Liver (tissue), 9 donors: ENCODE results near the gene AMBRA1. TPM values are rescaled to one million over a fixed set of nuclear protein-coding genes. Genes with fewer than 3 reads are reported as not detected.

ENCODE experiments used
- DNase-seq: peaks from one replicate; pipeline ENCODE4 v3.0.0-alpha.2; 2017; ENCODE audit warnings: low spot score
- H3K27ac ChIP-seq, 2 donors: one replicate each; pipeline ENCODE4 v1.7.0; 2013; ENCODE audit warnings: inconsistent platforms in 2 of 2, low read length in 2 of 2, control low read depth in 1 of 2, low read depth in 1 of 2, mild to moderate bottlenecking in 1 of 2
- H3K27me3 ChIP-seq, 4 donors: one replicate each; pipeline versions ENCODE4 v1.6.1 to v1.7.0; 2013; ENCODE audit warnings: low read length in 3 of 4, inconsistent platforms in 1 of 4, mild to moderate bottlenecking in 1 of 4, moderate library complexity in 1 of 4; ENCODE audit not compliant: control insufficient read depth in 4 of 4, insufficient read depth in 4 of 4
- H3K36me3 ChIP-seq, 4 donors: one replicate each; pipeline versions ENCODE4 v1.6.1 to v1.7.0; 2013; ENCODE audit warnings: low read length in 3 of 4, mild to moderate bottlenecking in 3 of 4, low read depth in 1 of 4, moderate library complexity in 1 of 4; ENCODE audit not compliant: control insufficient read depth in 4 of 4, insufficient read depth in 3 of 4
- H3K4me1 ChIP-seq, 4 donors: one replicate each; pipeline versions ENCODE4 v1.6.1 to v1.7.0; 2013; ENCODE audit warnings: low read length in 3 of 4, mild to moderate bottlenecking in 3 of 4, moderate library complexity in 1 of 4; ENCODE audit not compliant: control insufficient read depth in 4 of 4, insufficient read depth in 4 of 4
- H3K4me3 ChIP-seq, 3 donors: one replicate each; pipeline versions ENCODE4 v1.6.1 to v1.7.0; 2013; ENCODE audit warnings: low read length in 3 of 3, control low read depth in 1 of 3, low read depth in 1 of 3, mild to moderate bottlenecking in 1 of 3
- H3K9ac ChIP-seq, 2 donors: one replicate each; pipeline ENCODE4 v1.7.0; 2013; ENCODE audit warnings: low read length in 2 of 2, mild to moderate bottlenecking in 2 of 2, moderate library complexity in 2 of 2, control low read depth in 1 of 2, low read depth in 1 of 2
- H3K9me3 ChIP-seq, 4 donors: one replicate each; pipeline versions ENCODE4 v1.6.1 to v1.7.0; 2013; ENCODE audit warnings: low read length in 3 of 4; ENCODE audit not compliant: control insufficient read depth in 4 of 4
- ATF3 ChIP-seq: IDR thresholded peaks from 2 replicates; pipeline ENCODE4 v1.6.1; 2016; ENCODE audit warnings: antibody characterized with exemption
- CTCF ChIP-seq: fragments of 150-350 bp; IDR thresholded peaks from 2 replicates; pipeline ENCODE4 v1.5.1; 2017; ENCODE audit warnings: improper control_type of control experiment, low read depth, low read length; ENCODE audit not compliant: missing input control
- EGR1 ChIP-seq, 2 donors: IDR thresholded peaks; 2 replicates each; pipeline ENCODE4 v1.6.1; 2016 to 2018; ENCODE audit warnings: antibody characterized with exemption in 2 of 2, low read depth in 2 of 2
- FOXA1 ChIP-seq: IDR thresholded peaks from 2 replicates; pipeline ENCODE4 v1.6.1; 2016; ENCODE audit warnings: antibody characterized with exemption
- FOXA2 ChIP-seq: IDR thresholded peaks from 2 replicates; pipeline ENCODE4 v1.6.1; 2016; ENCODE audit warnings: antibody characterized with exemption
- GABPA ChIP-seq, 2 donors: IDR thresholded peaks in 1 of 2; conservative IDR thresholded peaks in 1 of 2; 2 replicates each; pipeline ENCODE4 v1.6.1; 2016; ENCODE audit warnings: antibody characterized with exemption in 2 of 2, mild to moderate bottlenecking in 1 of 2, moderate library complexity in 1 of 2
- HNF4A ChIP-seq, 2 donors: conservative IDR thresholded peaks; 2 replicates each; pipeline ENCODE4 v1.6.1; 2016; ENCODE audit warnings: antibody characterized with exemption in 2 of 2, mild to moderate bottlenecking in 2 of 2
- HNF4G ChIP-seq: IDR thresholded peaks from 2 replicates; pipeline ENCODE4 v1.6.1; 2016; ENCODE audit warnings: antibody characterized with exemption
- JUND ChIP-seq, 2 donors: IDR thresholded peaks; 2 replicates each; pipeline ENCODE4 v1.6.1; 2016; ENCODE audit warnings: antibody characterized with exemption in 2 of 2
- MAX ChIP-seq: IDR thresholded peaks from 2 replicates; pipeline ENCODE4 v1.6.1; 2016; ENCODE audit warnings: antibody characterized with exemption
- NR2F2 ChIP-seq: IDR thresholded peaks from 2 replicates; pipeline ENCODE4 v1.6.1; 2016; ENCODE audit warnings: antibody characterized with exemption
- RAD21 ChIP-seq, 2 donors: IDR thresholded peaks; 2 replicates each; pipeline ENCODE4 v1.6.1; 2016; ENCODE audit warnings: antibody characterized with exemption in 2 of 2, mild to moderate bottlenecking in 2 of 2
- RXRA ChIP-seq, 2 donors: IDR thresholded peaks; 2 replicates each; pipeline ENCODE4 v1.6.1; 2017 to 2018; ENCODE audit warnings: antibody characterized with exemption in 2 of 2, mild to moderate bottlenecking in 1 of 2
- SP1 ChIP-seq: IDR thresholded peaks from 2 replicates; pipeline ENCODE4 v1.6.1; 2018; ENCODE audit warnings: antibody characterized with exemption, mild to moderate bottlenecking
- TAF1 ChIP-seq: conservative IDR thresholded peaks from 2 replicates; pipeline ENCODE4 v1.6.1; 2016; ENCODE audit warnings: antibody characterized with exemption, mild to moderate bottlenecking
- YY1 ChIP-seq: IDR thresholded peaks from 2 replicates; pipeline ENCODE4 v1.6.1; 2016; ENCODE audit warnings: antibody characterized with exemption, mild to moderate bottlenecking
- WGBS: extraction: QIAGEN DNeasy Blood & Tissue Kit; methylation state at CpG from one replicate; pipeline ENCODE4 v1.1.7; 2013; 5-methylcytosine and 5-hydroxymethylcytosine counted together
- polyA plus RNA-seq, 2 donors: library from polyadenylated mRNA; stranded (reverse) in 1 of 2; unstranded in 1 of 2; fragments of 200-250 nt in 1 of 2; fragments of >200 nt in 1 of 2; fragmentation: Nextera tagmentation in 1 of 2; extraction: Ambion mirVana in 1 of 2; gene quantifications; one replicate each; pipeline versions ENCODE4 v1.2.1 to v1.2.3, GENCODE V29; 2013 to 2015
- total RNA-seq, 2 donors: library from RNA; depleted of rRNA; stranded (reverse); fragments of >200 nt; gene quantifications; one replicate each; pipeline ENCODE4 v1.2.3, GENCODE V29; 2014
- TF ChIP-seq, protein P1 (sequence below): IDR thresholded peaks from 2 replicates; pipeline ENCODE4 v1.6.1; 2016; ENCODE audit warnings: antibody characterized with exemption, mild to moderate bottlenecking
- TF ChIP-seq, protein P2 (sequence below): IDR thresholded peaks from 2 replicates; pipeline ENCODE4 v1.6.1; 2016; ENCODE audit warnings: antibody characterized with exemption
- donor health status: healthy.
- donor health status: healthy.
- donor health status: healthy.
- donor health status: healthy.
- donor health status: healthy.

AMBRA1 gene
- total and polyA plus RNA-seq, 4 donors, result 3.7 to 25.7 (median 15.1) TPM

- peaks cover 1 to 47% (median 34%) of the 10 kb centered on the region in 4 donors for H3K4me1 ChIP-seq
- no peak overlapping the region for H3K4me3 ChIP-seq
- no peak overlapping the region for H3K27ac ChIP-seq
- 97% methylated on average over 1 of the region's 1 CpG for WGBS
- TF ChIP-seq MAX, result no peak
- no peak for TF ChIP-seq GABPA (IDR thresholded peaks at IDR 0.05 in 1 of 2, conservative IDR thresholded peaks at IDR 0.05 in 1 of 2)
- no peak for TF ChIP-seq ATF3
- no peak for TF ChIP-seq YY1
- no peak for TF ChIP-seq HNF4G
- no peak for TF ChIP-seq NR2F2
- H3K9ac ChIP-seq, result no peak overlapping the region
- peaks cover 0 to 2% (median 0%) of the 10 kb centered on the region in 4 donors for H3K36me3 ChIP-seq
- no peaks in the 10 kb centered on the region for H3K27me3 ChIP-seq
- H3K9me3 ChIP-seq, result no peaks in the 10 kb centered on the region
- no peak for DNase-seq
Measured at GRCh38 chr11:46514370-46514769, 79.5 kb downstream of the AMBRA1 start.

- no peak overlapping the region for H3K27ac ChIP-seq
- H3K4me3 ChIP-seq, result no peak overlapping the region
- H3K36me3 ChIP-seq, result peaks cover 0 to 2% (median 0%) of the 10 kb centered on the region in 4 donors
- H3K9ac ChIP-seq, result no peak overlapping the region
- TF ChIP-seq RXRA (IDR thresholded peaks at IDR 0.05), result no peak
- no peak for TF ChIP-seq ATF3
- TF ChIP-seq FOXA2, result no peak
- no peak for TF ChIP-seq EGR1 (IDR thresholded peaks at IDR 0.05; ENCODE audit: low read depth in 2 of 2)
- TF ChIP-seq JUND (IDR thresholded peaks at IDR 0.05), result no peak
- no peak for TF ChIP-seq MAX
- TF ChIP-seq NR2F2, result no peak
- no peak for TF ChIP-seq RAD21 (IDR thresholded peaks at IDR 0.05)
- TF ChIP-seq, protein P1, sequence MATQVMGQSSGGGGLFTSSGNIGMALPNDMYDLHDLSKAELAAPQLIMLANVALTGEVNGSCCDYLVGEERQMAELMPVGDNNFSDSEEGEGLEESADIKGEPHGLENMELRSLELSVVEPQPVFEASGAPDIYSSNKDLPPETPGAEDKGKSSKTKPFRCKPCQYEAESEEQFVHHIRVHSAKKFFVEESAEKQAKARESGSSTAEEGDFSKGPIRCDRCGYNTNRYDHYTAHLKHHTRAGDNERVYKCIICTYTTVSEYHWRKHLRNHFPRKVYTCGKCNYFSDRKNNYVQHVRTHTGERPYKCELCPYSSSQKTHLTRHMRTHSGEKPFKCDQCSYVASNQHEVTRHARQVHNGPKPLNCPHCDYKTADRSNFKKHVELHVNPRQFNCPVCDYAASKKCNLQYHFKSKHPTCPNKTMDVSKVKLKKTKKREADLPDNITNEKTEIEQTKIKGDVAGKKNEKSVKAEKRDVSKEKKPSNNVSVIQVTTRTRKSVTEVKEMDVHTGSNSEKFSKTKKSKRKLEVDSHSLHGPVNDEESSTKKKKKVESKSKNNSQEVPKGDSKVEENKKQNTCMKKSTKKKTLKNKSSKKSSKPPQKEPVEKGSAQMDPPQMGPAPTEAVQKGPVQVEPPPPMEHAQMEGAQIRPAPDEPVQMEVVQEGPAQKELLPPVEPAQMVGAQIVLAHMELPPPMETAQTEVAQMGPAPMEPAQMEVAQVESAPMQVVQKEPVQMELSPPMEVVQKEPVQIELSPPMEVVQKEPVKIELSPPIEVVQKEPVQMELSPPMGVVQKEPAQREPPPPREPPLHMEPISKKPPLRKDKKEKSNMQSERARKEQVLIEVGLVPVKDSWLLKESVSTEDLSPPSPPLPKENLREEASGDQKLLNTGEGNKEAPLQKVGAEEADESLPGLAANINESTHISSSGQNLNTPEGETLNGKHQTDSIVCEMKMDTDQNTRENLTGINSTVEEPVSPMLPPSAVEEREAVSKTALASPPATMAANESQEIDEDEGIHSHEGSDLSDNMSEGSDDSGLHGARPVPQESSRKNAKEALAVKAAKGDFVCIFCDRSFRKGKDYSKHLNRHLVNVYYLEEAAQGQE, result no peak
- no peak for TF ChIP-seq FOXA1
- TF ChIP-seq SP1, result no peak
- TF ChIP-seq, protein P2, sequence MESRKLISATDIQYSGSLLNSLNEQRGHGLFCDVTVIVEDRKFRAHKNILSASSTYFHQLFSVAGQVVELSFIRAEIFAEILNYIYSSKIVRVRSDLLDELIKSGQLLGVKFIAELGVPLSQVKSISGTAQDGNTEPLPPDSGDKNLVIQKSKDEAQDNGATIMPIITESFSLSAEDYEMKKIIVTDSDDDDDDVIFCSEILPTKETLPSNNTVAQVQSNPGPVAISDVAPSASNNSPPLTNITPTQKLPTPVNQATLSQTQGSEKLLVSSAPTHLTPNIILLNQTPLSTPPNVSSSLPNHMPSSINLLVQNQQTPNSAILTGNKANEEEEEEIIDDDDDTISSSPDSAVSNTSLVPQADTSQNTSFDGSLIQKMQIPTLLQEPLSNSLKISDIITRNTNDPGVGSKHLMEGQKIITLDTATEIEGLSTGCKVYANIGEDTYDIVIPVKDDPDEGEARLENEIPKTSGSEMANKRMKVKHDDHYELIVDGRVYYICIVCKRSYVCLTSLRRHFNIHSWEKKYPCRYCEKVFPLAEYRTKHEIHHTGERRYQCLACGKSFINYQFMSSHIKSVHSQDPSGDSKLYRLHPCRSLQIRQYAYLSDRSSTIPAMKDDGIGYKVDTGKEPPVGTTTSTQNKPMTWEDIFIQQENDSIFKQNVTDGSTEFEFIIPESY, result no peak
- no peak for TF ChIP-seq CTCF
- TF ChIP-seq HNF4A (conservative IDR thresholded peaks at IDR 0.05), result no peak
- TF ChIP-seq YY1, result no peak
- TF ChIP-seq TAF1, result no peak
- TF ChIP-seq GABPA (IDR thresholded peaks at IDR 0.05 in 1 of 2, conservative IDR thresholded peaks at IDR 0.05 in 1 of 2), result no peak
- no peak for TF ChIP-seq HNF4G
- 74% methylated on average over 3 of the region's 3 CpGs for WGBS
- H3K4me1 ChIP-seq, result peaks cover 0 to 44% (median 30%) of the 10 kb centered on the region in 4 donors
- H3K9me3 ChIP-seq, result no peaks in the 10 kb centered on the region
- no peaks in the 10 kb centered on the region for H3K27me3 ChIP-seq
- DNase-seq, result peak; percentile 37
Measured at GRCh38 chr11:46513934-46514342, 79.9 kb downstream of the AMBRA1 start.
